ENCODE results near the gene PLCL2.

DNA sequence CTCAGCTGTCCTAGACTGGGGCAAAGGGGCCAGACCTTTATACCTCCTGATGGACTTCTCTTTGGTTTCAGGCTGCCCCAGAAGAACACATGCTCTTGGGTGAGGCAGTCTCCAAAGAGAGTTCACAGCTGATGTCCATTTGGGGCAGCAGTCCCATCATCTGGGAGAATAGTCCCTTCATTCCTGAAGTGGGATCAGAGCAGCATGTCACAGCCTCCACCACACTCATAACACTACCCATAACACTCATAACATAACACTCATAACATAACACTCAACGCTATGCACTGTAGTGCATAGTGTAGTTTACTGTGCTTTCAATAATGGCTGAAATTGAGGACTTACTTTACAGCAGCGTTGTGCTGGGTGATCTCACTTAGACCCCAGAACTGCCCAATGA lies 36.7 kb upstream of the PLCL2 start:
- TF ChIP-seq CTCF (IDR thresholded peaks at IDR 0.05; ENCODE audit: insufficient read depth, low read length, poor library complexity, severe bottlenecking) (no peak), EZH2phosphoT487 (conservative IDR thresholded peaks at IDR 0.05; ENCODE audit: low read length) (no peak)

All from SU-DHL-6 (cell line).